ENCODE results near the gene JHY.
"Not testable (repeated sequence)": the region's sequence is repeated elsewhere in the genome, so short reads cannot be mapped to it uniquely, and the experiment has no call there.

The JHY gene

DNA sequence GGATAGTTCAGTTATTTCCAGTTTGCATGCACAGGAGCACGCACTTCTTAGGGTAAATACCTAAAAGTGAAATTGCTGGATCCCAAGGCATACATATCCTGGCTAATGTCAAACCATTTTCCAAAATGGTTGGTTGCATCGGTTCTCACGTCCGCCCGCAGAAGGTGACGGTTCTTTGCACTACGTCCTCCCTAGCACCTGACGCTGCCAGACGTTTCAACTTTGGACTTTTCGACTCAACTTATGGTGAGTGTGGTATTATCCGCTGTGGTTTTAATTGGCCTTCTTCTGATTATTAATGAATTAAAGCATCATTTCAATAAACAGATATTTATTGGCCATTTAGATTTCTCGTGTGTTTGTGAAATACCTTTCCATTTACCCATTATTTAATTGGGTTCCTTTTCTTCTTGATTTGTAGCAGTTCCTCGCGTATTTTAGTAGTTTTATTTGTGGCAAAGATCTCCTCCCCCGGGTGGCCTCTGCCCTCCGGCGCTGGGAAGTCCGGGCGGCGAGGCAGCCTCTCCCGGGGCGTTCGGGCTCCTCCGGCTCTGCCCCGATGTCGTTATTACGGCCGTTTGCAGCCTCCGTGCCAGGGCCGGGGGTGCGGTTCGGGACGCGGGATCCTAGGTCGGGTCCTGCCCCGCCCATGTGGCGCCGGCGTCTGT is at the start of gene JHY:
JHY (plus strand) TSS at position 571 of the 668 bp plus-strand sequence. CDS start 3,091 bp downstream, outside the sequence.
- peak in 17 of 42 donors; percentile 8 to 54 (median 27) for DNase-seq
- intact Hi-C loops (cut with DNase I) = no loop called here

DNA sequence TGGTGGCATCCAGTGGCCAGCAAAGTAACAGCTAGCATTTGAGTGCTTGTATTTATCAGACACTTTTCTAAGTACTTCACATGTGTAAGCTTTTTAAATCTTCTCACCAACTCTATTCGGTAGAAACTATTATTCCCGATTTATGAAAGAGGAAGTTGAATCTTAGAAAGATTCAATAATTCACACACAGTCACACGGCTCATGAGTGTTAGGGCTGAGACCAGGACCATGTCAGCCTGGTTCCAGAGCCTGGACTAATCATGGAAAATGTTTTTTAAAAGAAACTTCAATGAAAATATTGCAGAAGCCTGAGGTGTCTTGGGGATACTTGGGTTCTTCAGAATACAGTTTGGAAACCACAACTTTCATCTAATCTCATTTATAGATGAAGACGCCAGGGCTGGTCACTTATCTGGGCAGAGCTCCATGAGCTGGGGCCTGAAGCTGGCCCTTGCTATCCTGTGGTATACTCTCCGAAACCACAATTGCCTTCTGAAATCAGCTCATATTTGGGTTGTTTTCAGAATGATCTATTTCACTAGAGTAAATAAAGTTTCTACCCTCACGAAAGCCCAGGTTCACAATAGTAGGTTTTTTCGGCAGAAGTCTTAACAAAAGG is 48.6 kb upstream of the JHY start:
- no peak for DNase-seq
- intact Hi-C loops (cut with DNase I) = no loop called here

DNA sequence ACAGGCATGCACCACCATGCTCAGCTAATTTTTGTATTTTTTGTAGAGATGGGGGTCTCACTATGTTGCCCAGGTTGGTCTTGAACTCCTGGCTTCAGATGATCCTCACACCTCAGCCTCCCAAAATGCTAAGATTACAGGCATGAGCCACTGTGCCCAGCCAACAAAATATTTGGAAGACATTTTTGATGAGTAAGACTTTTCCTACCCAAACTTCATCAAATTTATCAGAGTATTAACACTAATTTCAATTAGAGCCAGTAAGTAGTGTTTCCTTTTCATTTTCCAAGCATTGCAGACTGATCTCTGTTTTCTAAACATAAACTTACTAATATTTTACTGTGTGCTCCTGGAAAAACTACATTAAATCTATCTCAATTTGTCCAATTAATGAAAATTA is 45.6 kb upstream of the JHY start:
- intact Hi-C loops (cut with DNase I) = no loop called here

DNA sequence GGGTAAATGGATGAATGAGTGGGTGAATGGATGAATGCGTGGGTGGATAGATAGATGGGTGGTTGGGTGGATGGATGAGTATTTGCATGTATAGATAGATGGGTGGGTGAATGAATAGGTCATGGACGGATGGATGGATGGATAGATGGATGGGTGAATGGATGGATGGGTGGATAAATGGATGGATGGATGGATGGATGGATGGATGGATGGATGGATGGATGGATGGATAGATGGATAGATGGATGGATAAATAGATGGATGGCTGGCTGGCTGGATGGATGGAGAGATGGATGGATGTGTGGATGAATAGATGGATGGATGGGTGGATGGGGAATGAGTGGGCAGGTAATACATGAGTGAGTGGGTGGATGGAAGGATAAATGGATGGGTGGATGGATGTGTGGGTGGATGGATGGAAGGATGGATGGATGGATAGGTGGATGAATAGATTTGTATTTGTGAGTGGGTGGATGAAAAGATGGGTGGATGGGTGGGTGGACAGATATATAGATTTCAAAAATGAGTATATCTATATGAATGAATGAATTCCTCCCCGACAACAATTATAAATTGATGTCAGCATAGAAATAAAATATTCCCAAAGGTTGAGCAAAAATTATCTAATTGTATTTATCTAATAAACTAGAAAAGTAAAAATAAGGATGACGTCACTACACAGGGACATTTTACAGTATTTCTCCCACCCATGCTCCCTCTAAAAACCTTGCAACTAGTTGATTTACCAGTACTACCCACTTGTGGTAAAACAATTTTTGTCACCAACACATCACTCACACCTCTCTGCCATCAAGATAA is 44.8 kb upstream of the JHY start:
- no peak for DNase-seq

More for the DNA sequence above, 45.6 kb upstream of the JHY start:
- no peak for DNase-seq

DNA sequence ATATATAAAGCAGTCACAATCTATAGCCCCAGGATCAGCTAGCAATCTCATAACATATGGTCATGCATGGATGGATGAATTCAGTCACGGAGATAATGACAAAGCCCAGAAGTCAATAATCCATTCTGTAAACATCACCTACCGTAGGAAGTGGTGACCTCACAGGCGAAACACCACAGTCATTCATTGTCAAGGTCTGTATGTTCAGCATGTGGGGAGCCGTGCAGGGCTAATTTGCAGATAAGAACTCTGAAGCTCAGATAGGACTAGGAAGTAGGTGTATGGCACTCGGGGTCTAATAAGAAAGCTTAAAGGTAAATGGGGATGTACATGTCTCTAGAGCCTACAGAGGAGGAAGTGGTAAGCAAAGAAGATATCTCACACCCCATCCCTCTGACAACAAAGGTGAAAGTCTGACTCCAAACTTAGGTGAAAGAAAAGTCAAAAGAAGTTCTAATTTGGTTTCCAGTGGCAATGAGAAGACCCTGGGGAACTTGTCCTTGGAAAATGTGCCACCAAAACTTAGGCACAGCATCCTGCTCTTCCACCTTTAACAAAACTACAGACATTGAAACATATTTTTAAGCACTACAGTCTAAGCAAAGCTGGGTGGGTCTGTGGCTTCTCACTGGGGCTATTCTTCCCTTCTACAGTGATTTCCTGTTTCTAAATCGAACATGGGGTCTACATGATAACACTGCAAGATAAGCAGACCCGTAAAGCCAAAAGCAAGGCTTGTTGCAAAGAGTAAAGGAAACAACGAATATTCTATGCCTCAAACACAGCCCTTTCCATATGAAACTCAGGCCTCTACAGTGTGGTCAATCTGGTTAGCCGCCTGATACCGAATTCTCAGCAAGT is 39.0 kb upstream of the JHY start:
- no peak for DNase-seq
- intact Hi-C loops (cut with DNase I) = no loop called here

More for the DNA sequence above, 44.8 kb upstream of the JHY start:
- intact Hi-C loops (cut with DNase I) = no loop called here

DNA sequence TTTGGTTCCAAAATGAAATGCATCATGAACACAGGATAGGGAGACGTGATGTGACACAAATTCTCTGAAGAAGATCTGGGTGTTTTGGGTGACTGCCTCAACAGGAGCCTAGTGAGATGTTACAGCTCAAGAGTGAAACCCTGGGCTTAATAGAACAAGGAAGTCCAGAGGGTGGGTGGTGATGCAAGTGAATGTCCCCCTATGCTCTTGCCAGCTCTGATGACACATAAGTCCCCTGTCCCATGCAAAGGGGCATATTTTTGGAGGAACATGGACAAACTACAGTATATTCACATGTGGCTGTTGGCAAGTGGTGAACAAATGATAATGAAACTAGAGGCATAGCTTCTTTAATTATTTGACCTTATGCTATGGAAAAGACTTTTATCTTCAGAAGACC is 35.1 kb upstream of the JHY start:
- no peak for DNase-seq
- intact Hi-C loops (cut with DNase I) = no loop called here

DNA sequence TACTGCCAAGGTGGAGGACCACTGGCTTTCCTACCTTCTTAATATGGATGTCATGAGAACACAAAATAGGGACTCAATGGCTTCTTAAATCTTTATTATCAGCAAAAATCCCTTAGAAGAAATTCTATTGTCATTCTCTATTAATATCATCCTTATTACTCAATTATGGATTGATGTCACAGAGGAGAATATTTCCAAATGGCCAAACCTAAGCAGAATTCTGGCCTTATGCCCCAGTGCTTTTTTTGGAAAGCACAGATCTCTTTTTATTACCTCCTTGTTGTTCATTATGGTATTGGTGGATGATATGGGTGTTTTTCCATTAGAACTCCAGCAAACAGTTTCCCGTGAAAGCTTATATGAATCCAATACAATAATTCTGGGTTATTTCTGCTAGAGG is 34.4 kb upstream of the JHY start:
- DNase-seq = no peak

DNA sequence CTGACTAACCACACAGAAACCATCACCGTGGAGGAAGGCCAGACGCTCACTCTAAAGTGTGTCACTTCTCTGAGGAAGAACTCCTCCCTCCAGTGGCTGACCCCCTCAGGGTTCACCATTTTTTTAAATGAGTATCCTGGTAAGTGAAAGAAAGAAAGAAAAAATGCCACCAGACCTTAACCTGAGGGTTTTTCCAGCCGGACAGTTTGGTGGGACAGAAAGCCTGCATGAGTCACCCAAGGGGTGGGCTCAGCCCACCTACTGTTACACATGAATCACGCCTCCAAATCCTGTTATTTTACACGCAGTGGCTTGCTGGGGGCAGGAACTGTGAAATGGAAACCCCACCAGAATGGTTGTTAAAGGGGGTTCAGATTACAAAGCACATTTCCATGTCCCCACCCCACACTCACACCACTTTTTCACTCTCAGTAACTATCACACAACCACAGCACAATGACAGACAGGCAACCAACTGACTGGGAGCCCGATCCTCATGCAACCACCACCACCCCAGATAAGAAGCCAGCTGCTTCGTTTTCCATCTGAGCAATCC is 32.4 kb upstream of the JHY start:
- intact Hi-C loops (cut with DNase I) = no loop called here
- DNase-seq = no peak

More for the DNA sequence above, 34.4 kb upstream of the JHY start:
- intact Hi-C loops (cut with DNase I) = no loop called here

DNA sequence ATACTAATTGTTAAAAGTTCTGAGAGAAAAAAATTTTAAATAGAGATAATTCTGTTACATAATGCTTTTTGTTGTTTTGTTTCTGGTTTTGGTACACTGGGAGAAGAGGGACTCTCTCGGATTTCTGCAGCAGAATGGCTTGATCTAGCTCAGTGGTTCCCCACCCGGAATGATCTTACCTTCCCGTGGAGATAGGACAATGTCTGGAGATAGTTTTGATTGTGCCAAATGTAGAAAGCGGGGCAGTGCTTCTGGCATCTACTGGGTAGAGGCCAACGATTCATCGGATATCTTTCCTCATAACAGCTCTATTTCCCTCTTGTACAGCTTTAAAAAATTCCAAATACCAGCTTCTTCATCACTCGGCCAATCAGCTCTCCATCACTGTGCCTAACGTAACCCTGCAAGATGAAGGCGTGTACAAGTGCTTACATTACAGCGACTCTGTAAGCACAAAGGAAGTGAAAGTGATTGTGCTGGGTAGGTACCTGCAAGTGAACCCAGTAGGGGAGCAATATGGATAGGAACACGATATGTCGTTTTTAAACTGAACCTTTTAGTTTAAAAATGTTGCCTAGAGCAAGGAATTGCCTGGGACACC is 31.1 kb upstream of the JHY start:
- peak in 10 of 42 donors; percentile 12 to 55 (median 38) for DNase-seq
- intact Hi-C loops (cut with DNase I) = no loop called here

DNA sequence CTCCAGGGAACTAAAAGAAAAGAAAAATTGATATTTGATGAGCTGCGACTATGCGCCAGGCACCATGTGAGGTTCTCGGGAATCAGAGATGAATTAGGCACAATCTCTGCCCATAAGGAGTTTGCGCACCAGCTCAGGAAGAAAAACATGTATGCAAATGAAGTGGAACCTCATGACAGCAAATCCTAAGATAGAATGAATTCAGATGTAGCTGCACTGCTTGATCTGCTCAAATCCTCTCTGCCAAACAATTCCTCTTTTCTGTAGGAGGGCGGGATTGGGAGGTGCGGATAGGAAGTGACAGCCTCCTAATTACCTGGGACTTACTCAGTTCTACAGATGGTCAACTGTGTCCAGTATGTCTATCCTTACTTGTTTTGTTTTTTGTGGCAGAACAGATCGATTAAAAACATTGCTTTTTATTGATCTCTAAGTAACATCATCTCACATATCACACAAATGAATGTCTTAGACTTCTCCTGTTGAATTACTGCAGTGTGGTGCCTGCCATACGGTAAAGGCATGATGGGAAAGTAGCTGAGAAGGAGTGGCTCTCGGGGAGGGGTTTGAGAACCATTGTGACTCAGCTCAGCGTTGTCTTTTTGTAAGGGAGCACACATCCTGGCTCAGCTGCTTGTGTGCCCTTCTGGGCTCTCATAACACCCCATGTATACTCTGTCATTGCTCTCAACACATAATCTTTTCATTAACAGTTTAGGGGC is 30.3 kb upstream of the JHY start:
- DNase-seq = peak in 40 of 42 donors; percentile 9 to 83 (median 48)
- intact Hi-C loops (cut with DNase I) = no loop called here

DNA sequence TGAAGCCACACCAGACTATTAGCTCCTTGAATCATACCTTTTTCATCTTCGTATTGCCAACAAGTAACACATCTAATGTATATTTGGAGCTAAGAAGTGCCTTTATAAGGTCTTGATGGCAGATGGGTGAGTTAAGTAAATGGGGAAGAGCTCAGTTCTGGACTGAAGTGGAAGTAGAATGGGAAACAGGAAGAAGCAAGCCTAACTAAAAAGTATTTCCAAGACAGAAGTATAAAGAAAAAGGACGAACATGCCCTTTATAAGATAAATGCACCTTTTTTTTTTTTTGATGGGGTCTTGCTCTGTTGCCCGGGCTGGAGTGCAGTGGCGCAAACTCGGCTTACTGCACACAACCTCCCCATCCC is 29.8 kb upstream of the JHY start:
- intact Hi-C loops (cut with DNase I) = no loop called here

DNA sequence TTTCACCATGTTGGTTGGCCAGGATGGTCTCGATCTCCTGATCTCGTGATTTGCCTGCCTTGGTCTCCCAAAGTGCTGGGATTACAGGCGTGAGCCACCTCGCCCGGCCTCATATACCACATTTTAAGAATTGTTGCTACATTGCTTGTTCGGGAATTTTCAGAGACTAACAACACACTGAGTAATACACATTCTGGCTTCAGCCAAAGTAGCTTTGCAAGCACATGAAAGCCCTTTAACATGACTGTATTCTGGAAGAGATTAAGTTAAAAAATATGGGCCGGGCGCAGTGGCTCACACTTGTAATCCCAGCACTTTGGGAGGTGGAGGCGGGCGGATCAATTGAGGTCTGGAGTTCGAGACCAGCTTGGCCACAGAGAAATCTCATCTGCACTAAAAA is 29.3 kb upstream of the JHY start:
- no peak for DNase-seq
- intact Hi-C loops (cut with DNase I) = no loop called here

More for the DNA sequence above, 29.8 kb upstream of the JHY start:
- DNase-seq = no peak

DNA sequence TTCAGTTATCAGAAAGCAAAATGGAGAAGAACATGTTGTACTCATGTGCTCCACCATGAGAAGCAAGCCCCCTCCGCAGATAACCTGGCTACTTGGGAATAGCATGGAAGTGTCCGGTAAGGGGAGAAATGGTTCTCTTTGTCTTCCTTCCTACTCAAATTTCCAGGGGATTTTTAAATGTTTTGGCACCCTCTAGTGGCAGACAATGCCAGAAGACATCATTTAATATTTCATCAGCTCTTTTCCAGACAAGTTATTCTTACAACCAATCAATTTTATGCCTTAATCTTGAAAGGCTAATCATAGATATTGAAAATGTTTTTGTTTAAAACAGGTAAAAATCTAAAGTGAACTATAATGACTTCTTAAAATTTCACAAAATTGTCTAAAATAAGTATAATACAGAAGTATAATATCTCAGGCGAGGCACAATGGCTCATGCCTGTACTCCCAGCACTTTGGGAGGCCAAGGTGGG is 28.6 kb upstream of the JHY start:
- peak in 25 of 42 donors; percentile 10 to 83 (median 56) for DNase-seq
- intact Hi-C loops (cut with DNase I) = no loop called here

DNA sequence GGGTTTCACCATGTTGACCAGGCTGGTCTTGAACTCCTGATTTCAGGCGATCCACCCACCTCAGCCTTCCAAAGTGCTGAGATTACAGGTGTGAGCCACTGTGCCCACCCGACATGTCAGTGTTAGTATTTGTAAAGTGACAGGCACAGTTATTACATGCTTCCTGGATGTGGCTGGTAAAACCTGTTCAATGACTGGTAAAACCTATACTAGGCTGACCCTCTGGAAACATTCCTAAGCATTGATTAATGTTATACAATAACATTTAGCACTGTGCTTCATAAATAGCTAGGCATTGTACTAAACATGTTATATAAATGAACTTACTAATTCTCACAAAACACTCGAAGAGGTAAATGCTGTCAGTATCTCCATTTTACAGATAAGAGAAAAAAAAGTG is 20.9 kb upstream of the JHY start:
- intact Hi-C loops (cut with DNase I) = no loop called here
- no peak for DNase-seq

DNA sequence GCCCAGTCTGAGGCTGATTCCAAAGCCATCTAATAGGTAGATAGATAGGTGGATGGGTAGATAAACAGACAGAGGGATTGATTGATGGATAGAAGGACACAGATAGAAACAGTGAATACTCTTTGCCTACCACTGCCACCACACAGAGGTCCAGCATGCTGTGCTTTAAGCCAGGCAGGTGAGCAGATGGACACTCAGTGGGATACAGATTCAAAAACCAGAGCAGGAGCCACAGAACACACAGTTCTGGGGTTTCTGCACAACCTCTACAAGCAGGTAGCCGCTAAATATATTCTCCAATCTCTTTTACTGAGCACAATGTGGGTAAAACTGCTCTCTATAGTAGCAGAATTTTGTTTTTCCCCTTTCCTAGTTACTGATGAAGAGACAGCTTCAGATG is 20.5 kb upstream of the JHY start:
- DNase-seq = no peak
- intact Hi-C loops (cut with DNase I) = no loop called here

DNA sequence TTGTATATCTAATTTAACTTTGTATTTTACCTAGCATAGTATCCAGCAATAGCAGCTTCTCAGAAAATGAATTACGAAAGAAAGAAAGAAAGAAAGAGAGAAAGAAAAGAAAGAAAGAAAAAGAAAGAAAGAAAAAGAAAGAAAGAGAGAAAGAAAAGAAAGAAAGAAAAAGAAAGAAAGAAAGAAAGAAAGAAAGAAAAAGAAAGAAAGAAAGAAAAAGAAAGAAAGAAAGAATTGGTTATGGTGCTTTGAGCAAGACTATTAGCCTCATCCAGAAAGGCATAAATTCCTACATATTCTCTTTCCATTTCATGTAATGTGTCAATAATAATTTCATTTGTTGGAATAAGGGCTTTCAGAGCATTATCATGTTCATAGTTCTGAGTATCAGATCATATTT is 19.4 kb upstream of the JHY start:
- DNase-seq; intact Hi-C loops (cut with DNase I): not testable (repeated sequence)

DNA sequence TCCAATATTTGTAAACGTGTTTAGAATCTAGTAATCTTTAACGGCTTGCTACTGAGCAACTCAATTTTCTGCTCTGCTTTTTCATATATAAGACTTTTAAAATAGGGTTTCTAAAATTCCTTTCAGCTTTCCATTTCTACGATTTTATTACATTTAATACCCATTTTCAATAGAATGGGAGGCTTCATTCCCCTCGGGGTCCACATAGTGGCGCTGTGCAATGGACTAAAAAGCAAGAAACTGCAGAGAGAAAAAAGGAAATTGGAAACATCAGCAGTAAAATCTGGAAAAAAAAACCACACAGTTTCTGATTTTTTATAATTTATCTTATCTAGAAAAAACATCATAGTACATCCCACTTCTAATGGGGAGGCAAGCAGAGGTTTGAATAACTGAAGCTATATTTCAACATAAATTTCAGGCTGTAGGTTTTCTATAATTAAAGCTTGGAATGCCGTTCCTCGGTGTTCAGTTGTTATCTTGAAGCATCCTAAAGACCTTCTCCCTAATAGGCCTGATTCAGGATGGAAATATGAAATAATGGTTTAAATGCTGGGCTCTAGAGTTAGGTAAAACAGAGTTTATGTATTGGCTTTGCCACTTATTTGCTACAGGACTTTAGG is 18.7 kb upstream of the JHY start:
- intact Hi-C loops (cut with DNase I) = no loop called here
- peak; percentile 35 to 82 (median 63) for DNase-seq
